ENCODE measurements around the gene HCN1.

Gene HCN1

DNA sequence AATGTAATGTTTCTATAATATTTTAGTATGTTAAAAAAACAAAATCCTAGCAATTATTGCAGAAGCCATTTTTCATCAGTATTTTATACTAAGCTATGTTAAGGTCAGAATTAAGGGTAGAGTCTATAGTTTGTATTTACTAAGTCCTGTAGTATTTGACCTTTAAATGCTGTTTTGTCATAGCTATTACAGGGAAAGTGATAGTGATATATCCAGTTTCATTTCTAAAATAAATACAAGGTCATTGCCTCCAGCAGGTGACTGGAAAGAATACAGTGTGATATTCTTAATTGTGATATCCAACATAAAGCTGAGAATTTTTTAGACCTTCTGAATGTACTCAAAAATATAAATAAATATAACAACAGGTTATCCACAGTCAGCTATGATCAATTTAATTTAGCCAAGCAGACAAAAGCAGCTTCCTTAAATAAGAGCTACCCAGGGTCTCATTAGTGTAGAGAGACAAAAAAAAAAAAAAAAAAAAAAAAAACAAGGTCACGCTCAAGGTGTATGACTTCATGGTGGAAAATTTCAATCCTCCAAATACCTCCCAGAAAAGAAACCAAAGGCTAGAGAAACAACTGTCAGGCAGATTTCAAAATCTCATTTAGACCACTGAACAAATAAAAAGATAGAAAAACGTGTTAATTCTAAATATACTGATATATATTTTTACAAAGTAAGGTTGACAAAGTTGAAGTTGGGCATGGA, 278.7 kb downstream of the HCN1 start:
- in situ Hi-C loops (cut with MboI; ENCODE audit: low sequenced_read_pairs, unreplicated experiment): no loop called here
- no peak for DNase-seq (ENCODE audit: low spot score)
- TF ChIP-seq, protein P1, sequence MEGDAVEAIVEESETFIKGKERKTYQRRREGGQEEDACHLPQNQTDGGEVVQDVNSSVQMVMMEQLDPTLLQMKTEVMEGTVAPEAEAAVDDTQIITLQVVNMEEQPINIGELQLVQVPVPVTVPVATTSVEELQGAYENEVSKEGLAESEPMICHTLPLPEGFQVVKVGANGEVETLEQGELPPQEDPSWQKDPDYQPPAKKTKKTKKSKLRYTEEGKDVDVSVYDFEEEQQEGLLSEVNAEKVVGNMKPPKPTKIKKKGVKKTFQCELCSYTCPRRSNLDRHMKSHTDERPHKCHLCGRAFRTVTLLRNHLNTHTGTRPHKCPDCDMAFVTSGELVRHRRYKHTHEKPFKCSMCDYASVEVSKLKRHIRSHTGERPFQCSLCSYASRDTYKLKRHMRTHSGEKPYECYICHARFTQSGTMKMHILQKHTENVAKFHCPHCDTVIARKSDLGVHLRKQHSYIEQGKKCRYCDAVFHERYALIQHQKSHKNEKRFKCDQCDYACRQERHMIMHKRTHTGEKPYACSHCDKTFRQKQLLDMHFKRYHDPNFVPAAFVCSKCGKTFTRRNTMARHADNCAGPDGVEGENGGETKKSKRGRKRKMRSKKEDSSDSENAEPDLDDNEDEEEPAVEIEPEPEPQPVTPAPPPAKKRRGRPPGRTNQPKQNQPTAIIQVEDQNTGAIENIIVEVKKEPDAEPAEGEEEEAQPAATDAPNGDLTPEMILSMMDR (IDR thresholded peaks at IDR 0.05; ENCODE audit: borderline replicate concordance, control extremely low read depth, extremely low read depth, insufficient read depth, missing control alignments): no peak

DNA sequence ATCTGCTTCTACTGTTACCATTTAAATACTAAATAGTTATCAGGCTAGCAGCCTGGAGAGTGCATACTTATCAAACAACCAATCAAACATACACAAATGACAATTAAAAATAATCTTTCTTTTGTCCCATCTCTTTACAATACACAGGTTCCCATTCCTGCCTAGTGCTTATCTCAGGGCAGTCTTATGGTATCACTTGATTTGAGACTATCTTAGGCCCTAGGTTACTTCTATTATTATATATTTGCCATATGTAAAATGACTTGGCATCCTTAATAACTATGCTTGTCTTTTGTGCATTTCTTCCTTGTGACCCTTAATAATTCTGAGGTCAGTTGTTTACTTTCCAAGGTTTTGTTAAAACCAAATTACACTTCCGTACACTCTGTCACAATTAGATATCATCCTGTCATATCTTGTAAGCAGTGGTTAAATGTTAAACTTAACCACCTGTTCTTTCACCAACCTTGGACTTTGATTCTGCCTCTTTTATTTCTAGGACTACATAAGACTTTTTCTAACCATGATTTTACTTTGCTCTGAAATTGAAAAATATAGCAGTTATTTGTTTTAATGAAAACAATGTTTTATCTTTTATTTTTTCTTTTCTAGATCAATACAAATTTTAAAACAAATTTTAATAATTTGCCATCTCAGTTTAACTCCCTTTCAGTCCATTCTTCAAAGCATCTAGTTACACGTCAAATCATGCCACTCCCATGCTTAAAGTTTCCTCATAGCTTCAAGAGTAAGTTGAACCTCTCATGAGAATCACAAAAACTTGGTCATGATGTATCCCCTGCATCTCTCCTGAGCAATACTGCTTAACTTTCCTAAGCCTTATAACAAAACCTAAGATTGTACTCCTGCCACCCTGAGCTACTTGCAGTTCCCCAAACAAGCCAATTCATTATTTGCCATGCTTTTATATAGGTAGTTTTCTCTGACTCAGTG, 281.3 kb downstream of the HCN1 start:
- in situ Hi-C loops (cut with MboI; ENCODE audit: low sequenced_read_pairs, unreplicated experiment): no loop called here
- TF ChIP-seq, protein P1 (IDR thresholded peaks at IDR 0.05; ENCODE audit: borderline replicate concordance, control extremely low read depth, extremely low read depth, insufficient read depth, missing control alignments): no peak

DNA sequence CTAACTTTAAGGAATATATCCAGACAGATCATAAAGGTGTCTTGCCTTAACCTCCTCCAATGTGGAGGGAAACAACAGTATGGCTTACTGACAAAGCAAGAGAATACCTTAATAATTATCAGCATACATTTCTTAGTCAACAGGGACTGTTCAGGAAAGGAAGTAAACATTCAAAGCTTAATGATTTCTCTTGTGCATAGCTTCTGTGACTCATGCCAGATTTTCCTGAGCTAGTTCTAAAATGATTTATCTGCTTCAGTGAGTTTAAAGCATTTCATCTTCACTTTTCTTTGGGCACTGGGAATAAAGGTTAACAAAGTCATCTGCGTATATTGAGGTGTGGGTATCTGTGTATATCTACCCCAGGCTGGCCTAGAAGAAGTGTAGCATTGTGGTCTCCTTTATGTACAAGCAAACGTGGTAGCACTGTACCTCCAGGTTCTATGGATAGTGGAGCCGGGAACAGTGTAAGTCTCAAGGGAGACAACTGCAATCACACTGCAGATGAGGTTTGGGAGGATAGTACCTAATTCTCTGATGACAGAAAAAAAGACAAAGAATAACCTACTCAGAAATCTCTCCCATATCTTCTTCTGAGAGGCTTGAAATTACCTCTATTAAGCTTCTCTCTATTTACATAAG, 284.1 kb downstream of the HCN1 start:
- no peak for DNase-seq (ENCODE audit: low spot score)
- in situ Hi-C loops (cut with MboI; ENCODE audit: low sequenced_read_pairs, unreplicated experiment): no loop called here
- TF ChIP-seq, protein P1 (IDR thresholded peaks at IDR 0.05; ENCODE audit: borderline replicate concordance, control extremely low read depth, extremely low read depth, insufficient read depth, missing control alignments): no peak

More for the DNA sequence above, 281.3 kb downstream of the HCN1 start:
- DNase-seq (ENCODE audit: low spot score): no peak

DNA sequence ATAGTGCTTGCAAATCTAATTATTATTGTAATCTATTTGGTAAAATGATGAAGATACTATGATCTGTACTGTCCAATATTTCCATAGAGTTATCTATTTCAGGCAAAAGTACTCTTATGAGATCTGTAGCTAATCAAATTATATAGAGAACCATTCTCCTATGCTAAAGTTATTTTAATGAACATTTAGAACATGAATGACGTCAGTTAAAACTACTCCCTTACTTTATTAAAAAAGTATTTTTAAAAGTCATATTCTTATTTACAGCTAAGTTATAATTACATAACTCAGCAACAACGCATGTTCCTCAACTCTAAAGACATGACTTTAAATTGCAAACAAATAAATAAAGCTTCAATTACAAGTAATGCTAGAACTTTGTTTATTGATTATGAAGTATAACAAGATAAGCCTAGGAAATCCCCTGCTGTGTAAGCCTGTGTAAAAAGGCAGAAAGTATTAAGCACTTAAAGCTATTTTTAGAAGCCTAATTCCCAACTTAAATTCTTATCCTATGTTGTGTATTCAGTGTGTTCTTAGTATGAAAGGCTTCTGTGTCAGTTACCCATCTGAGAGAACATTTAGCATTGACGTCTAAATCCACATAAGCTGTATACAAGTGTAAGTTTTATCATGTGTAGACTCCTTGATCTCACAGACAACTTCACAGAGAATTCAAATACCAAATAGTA, 285.7 kb downstream of the HCN1 start:
- DNase-seq (ENCODE audit: low spot score): no peak
- TF ChIP-seq, protein P1 (IDR thresholded peaks at IDR 0.05; ENCODE audit: borderline replicate concordance, control extremely low read depth, extremely low read depth, insufficient read depth, missing control alignments): no peak
- in situ Hi-C loops (cut with MboI; ENCODE audit: low sequenced_read_pairs, unreplicated experiment): no loop called here

DNA sequence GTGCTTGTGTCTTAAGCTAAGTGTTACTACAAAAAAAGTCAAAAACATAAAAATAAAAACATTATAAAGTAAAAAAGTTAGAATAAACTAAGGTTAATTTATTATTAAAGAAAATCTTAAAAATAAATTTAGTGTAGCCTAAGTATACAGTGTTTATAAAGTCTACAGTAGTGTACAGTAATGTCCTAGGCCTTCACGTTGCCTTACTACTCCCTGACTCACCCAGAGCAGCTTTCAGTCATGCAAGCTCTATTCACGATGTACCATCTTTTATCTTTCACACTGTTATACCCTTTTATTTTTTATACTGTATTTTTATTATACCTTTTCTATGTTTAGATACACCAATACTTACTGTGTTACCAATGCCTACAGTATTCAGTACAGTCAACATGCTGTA, 288.1 kb downstream of the HCN1 start:
- DNase-seq (ENCODE audit: low spot score): no peak
- TF ChIP-seq, protein P1 (IDR thresholded peaks at IDR 0.05; ENCODE audit: borderline replicate concordance, control extremely low read depth, extremely low read depth, insufficient read depth, missing control alignments): no peak
- in situ Hi-C loops (cut with MboI; ENCODE audit: low sequenced_read_pairs, unreplicated experiment): no loop called here

All from GM13976 (cell line).